ENCODE data around the gene CNGA2.

DNA sequence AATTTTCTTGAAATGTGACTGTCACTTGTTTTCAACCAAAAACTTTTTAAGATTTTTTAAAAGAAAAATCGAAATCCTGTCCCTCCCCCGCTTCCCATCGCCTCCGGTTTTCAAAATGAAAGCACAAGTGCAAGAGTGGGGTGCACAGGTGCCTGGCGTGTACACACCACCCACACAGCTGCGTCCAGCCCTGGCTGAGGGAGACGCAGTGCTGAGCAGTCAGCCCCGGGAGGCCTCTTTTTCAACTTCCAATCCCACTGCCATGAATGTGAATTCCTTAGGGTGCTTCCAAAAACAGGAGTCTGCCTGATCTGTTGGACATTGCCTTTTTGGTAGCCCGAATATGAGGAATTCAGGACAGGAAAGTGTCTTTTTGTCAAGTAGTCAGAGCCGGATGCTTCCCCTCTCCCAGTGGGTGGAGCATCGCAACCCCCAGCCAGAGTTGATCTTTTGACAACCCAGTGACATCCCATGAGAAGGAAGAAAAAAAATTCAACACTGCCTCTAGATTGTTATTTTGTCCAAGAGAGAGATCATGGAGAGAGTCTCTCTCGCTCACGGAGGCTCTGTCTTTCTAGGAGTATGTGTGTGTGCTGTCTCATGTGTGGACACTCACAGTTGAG lies 30.4 kb upstream of the CNGA2 start:
- TF ChIP-seq POLR2A (IDR thresholded peaks at IDR 0.05; ENCODE audit: low read length) (no peak), GATA1 (IDR thresholded peaks at IDR 0.05; ENCODE audit: low read depth, low read length) (no peak)

Data from erythroblast (primary cell).